Testis (tissue), 2 donors: Measurements from ENCODE around the gene FNDC8.

ENCODE experiments used
- CTCF ChIP-seq, 3 experiments: fragments of 450-650 bp in 2 of 3; fragments of 200-600 bp in 1 of 3; sonication (generic) in 1 of 3; IDR thresholded peaks; one replicate each; pipeline ENCODE4 v1.5.1; 2016 to 2019; ENCODE audit warnings: antibody characterized with exemption in 3 of 3, mild to moderate bottlenecking in 2 of 3, moderate library complexity in 1 of 3
- POLR2A ChIP-seq: fragments of 450-650 bp; IDR thresholded peaks from one replicate; pipeline ENCODE4 v1.6.1; 2017; ENCODE audit warnings: antibody characterized with exemption, mild to moderate bottlenecking, moderate library complexity

DNA sequence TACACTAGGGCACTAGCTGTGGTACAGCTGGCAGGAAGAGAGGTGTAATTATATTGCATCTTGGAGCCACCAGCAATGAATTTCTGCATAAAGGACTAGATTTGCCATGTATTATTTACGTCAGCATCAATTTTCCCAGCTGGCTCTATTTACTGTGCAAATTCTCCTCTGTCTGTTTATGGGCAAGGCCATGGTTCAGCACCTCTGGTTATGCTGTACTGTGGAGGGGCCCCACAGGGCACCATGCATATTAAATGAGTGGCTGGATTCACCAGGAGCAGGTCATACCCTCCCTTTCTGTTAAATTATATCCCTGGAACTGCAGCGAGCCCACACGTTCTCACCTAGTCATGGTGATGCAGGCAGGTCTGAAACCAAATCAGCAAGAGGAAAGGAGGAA lies 21.5 kb upstream of the FNDC8 start:
- TF ChIP-seq CTCF (IDR thresholded peaks at IDR 0.05): no peak
- TF ChIP-seq POLR2A: no peak
